ENCODE measurements around the gene VPS35.
A peak's percentile ranks its signal among the peaks of the same experiment; 100 is the strongest.

Gene VPS35

GRCh38 chr16:46658925-46659324 is 30.1 kb downstream of the VPS35 start:
- H3K4ac ChIP-seq (ENCODE audit: low read depth, low read length) = no peak overlapping the region
- no peak overlapping the region for H2AK5ac ChIP-seq (ENCODE audit: low read length)
- no peaks in the 10 kb centered on the region for H3K9me3 ChIP-seq (ENCODE audit: insufficient read depth, low read depth, low read length)
- H4K91ac ChIP-seq (ENCODE audit: low read depth, low read length) = no peak overlapping the region
- H3K27me3 ChIP-seq (ENCODE audit: insufficient read depth, low read length) = no peaks in the 10 kb centered on the region
- H3K14ac ChIP-seq (ENCODE audit: low read length) = no peak overlapping the region
- no peak overlapping the region for H2BK12ac ChIP-seq (ENCODE audit: low read length)
- H3K4me3 ChIP-seq (ENCODE audit: low read depth, low read length) = no peak overlapping the region
- peaks cover 17 to 30% of the 10 kb centered on the region in 2 experiments for H3K36me3 ChIP-seq (ENCODE audit: control insufficient read depth in 1 of 2, insufficient read depth in 2 of 2, low read length in 2 of 2)
- H3K9ac ChIP-seq (ENCODE audit: low read length) = no peak overlapping the region
- no peak overlapping the region for H3K27ac ChIP-seq (ENCODE audit: low read depth, low read length)
- H2AFZ ChIP-seq (ENCODE audit: insufficient read depth, low read length, poor library complexity) = no peak overlapping the region
- H2BK120ac ChIP-seq (ENCODE audit: insufficient read depth, low read length, poor library complexity) = no peak overlapping the region
- no peak overlapping the region for H2BK5ac ChIP-seq (ENCODE audit: low read depth, low read length, poor library complexity)
- no peak overlapping the region for H4K12ac ChIP-seq (ENCODE audit: low read depth, low read length)
- H3K4me1 ChIP-seq (ENCODE audit: control insufficient read depth in 1 of 2, insufficient read depth in 2 of 2, low read length in 2 of 2) = no peaks in the 10 kb centered on the region
- H3K18ac ChIP-seq (ENCODE audit: low read length) = no peak overlapping the region
- no peaks in the 10 kb centered on the region for H3K79me2 ChIP-seq (ENCODE audit: control insufficient read depth, insufficient read depth, low read length, poor library complexity)
- DNase-seq = peak in 1 of 2 donors; percentile 12
- H3K4me2 ChIP-seq (ENCODE audit: low read length) = no peak overlapping the region
- H3K23ac ChIP-seq (ENCODE audit: low read length) = no peak overlapping the region
- no peaks in the 10 kb centered on the region for H3K79me1 ChIP-seq (ENCODE audit: low read length)
- H4K8ac ChIP-seq (ENCODE audit: low read depth, low read length) = no peak overlapping the region
- no CpG with 5 or more reads among the region's 1 CpG for WGBS (ENCODE audit: extremely low coverage, insufficient coverage, insufficient read length)

- Histone ChIP-seq H2AK5ac (ENCODE audit: low read length) (no peak overlapping the region), H3K79me2 (ENCODE audit: control insufficient read depth, insufficient read depth, low read length, poor library complexity) (peaks cover 2% of the 10 kb centered on the region)
Measured at GRCh38 chr16:46651305-46651704, 37.7 kb downstream of the VPS35 start.

GRCh38 chr16:46650254-46650623 is 38.7 kb downstream of the VPS35 start:
- Histone ChIP-seq H3K4me1 (ENCODE audit: control insufficient read depth in 1 of 2, insufficient read depth in 2 of 2, low read length in 2 of 2) (peaks cover 20 to 28% of the 10 kb centered on the region in 2 experiments), H4K91ac (ENCODE audit: low read depth, low read length) (peak overlapping the region; percentile 93), H4K12ac (ENCODE audit: low read depth, low read length) (no peak overlapping the region), H2AFZ (ENCODE audit: insufficient read depth, low read length, poor library complexity) (no peak overlapping the region), H3K9ac (ENCODE audit: low read length) (no peak overlapping the region), H3K79me1 (ENCODE audit: low read length) (peaks cover 20% of the 10 kb centered on the region), H3K23ac (ENCODE audit: low read length) (no peak overlapping the region), H3K14ac (ENCODE audit: low read length) (no peak overlapping the region), H2BK5ac (ENCODE audit: low read depth, low read length, poor library complexity) (no peak overlapping the region), H3K27ac (ENCODE audit: low read depth, low read length) (peak overlapping the region; percentile 86), H3K27me3 (ENCODE audit: insufficient read depth, low read length) (no peaks in the 10 kb centered on the region), H3K18ac (ENCODE audit: low read length) (no peak overlapping the region), H2BK12ac (ENCODE audit: low read length) (no peak overlapping the region), H3K4me2 (ENCODE audit: low read length) (peak overlapping the region; percentile 33), H3K4me3 (ENCODE audit: low read depth, low read length) (no peak overlapping the region), H2BK120ac (ENCODE audit: insufficient read depth, low read length, poor library complexity) (no peak overlapping the region), H3K79me2 (ENCODE audit: control insufficient read depth, insufficient read depth, low read length, poor library complexity) (peaks cover 2% of the 10 kb centered on the region), H2AK5ac (ENCODE audit: low read length) (no peak overlapping the region), H3K36me3 (ENCODE audit: control insufficient read depth in 1 of 2, insufficient read depth in 2 of 2, low read length in 2 of 2) (peaks cover 0 to 2% of the 10 kb centered on the region in 2 experiments), H3K9me3 (ENCODE audit: insufficient read depth, low read depth, low read length) (no peaks in the 10 kb centered on the region), H4K8ac (ENCODE audit: low read depth, low read length) (no peak overlapping the region), H3K4ac (ENCODE audit: low read depth, low read length) (no peak overlapping the region)
- no CpG with 5 or more reads among the region's 5 CpGs for WGBS (ENCODE audit: extremely low coverage, insufficient coverage, insufficient read length)
- DNase-seq = peak; percentile 76 to 77

More at GRCh38 chr16:46651305-46651704, 37.7 kb downstream of the VPS35 start:
- Histone ChIP-seq H3K79me1 (ENCODE audit: low read length) (peaks cover 20% of the 10 kb centered on the region), H4K91ac (ENCODE audit: low read depth, low read length) (peak overlapping the region; percentile 89), H3K36me3 (ENCODE audit: control insufficient read depth in 1 of 2, insufficient read depth in 2 of 2, low read length in 2 of 2) (peaks cover 0 to 4% of the 10 kb centered on the region in 2 experiments), H3K27me3 (ENCODE audit: insufficient read depth, low read length) (no peaks in the 10 kb centered on the region), H3K4me3 (ENCODE audit: low read depth, low read length) (no peak overlapping the region), H3K9ac (ENCODE audit: low read length) (no peak overlapping the region), H3K4me1 (ENCODE audit: control insufficient read depth in 1 of 2, insufficient read depth in 2 of 2, low read length in 2 of 2) (peaks cover 20 to 28% of the 10 kb centered on the region in 2 experiments), H2BK5ac (ENCODE audit: low read depth, low read length, poor library complexity) (peak overlapping the region; percentile 70), H3K9me3 (ENCODE audit: insufficient read depth, low read depth, low read length) (no peaks in the 10 kb centered on the region), H3K4me2 (ENCODE audit: low read length) (no peak overlapping the region), H2AFZ (ENCODE audit: insufficient read depth, low read length, poor library complexity) (no peak overlapping the region), H4K8ac (ENCODE audit: low read depth, low read length) (no peak overlapping the region), H3K27ac (ENCODE audit: low read depth, low read length) (peak overlapping the region; percentile 86), H2BK120ac (ENCODE audit: insufficient read depth, low read length, poor library complexity) (peak overlapping the region; percentile 61), H3K14ac (ENCODE audit: low read length) (no peak overlapping the region), H3K4ac (ENCODE audit: low read depth, low read length) (no peak overlapping the region), H3K18ac (ENCODE audit: low read length) (no peak overlapping the region), H3K23ac (ENCODE audit: low read length) (no peak overlapping the region), H2BK12ac (ENCODE audit: low read length) (no peak overlapping the region), H4K12ac (ENCODE audit: low read depth, low read length) (no peak overlapping the region)
- no CpG with 5 or more reads among the region's 3 CpGs for WGBS (ENCODE audit: extremely low coverage, insufficient coverage, insufficient read length)
- DNase-seq = no peak

- no CpG with 5 or more reads among the region's 27 CpGs for WGBS (ENCODE audit: extremely low coverage, insufficient coverage, insufficient read length)
- Histone ChIP-seq H3K4me3 (ENCODE audit: low read depth, low read length) (no peak overlapping the region), H2AFZ (ENCODE audit: insufficient read depth, low read length, poor library complexity) (peak overlapping the region; percentile 3), H3K4me2 (ENCODE audit: low read length) (peak overlapping the region; percentile 29), H2BK120ac (ENCODE audit: insufficient read depth, low read length, poor library complexity) (peak overlapping the region; percentile 81), H4K8ac (ENCODE audit: low read depth, low read length) (peak overlapping the region; percentile 49), H3K9me3 (ENCODE audit: insufficient read depth, low read depth, low read length) (no peaks in the 10 kb centered on the region), H3K9ac (ENCODE audit: low read length) (no peak overlapping the region), H2BK12ac (ENCODE audit: low read length) (peak overlapping the region; percentile 89), H4K12ac (ENCODE audit: low read depth, low read length) (no peak overlapping the region), H3K27ac (ENCODE audit: low read depth, low read length) (peak overlapping the region; percentile 86), H3K4me1 (ENCODE audit: control insufficient read depth in 1 of 2, insufficient read depth in 2 of 2, low read length in 2 of 2) (peaks cover 20 to 28% of the 10 kb centered on the region in 2 experiments), H3K79me1 (ENCODE audit: low read length) (peaks cover 20% of the 10 kb centered on the region), H3K14ac (ENCODE audit: low read length) (peak overlapping the region; percentile 72), H4K91ac (ENCODE audit: low read depth, low read length) (peak overlapping the region; percentile 93), H3K4ac (ENCODE audit: low read depth, low read length) (peak overlapping the region; percentile 13), H3K36me3 (ENCODE audit: control insufficient read depth in 1 of 2, insufficient read depth in 2 of 2, low read length in 2 of 2) (peaks cover 0 to 2% of the 10 kb centered on the region in 2 experiments), H3K18ac (ENCODE audit: low read length) (peak overlapping the region; percentile 62), H2BK5ac (ENCODE audit: low read depth, low read length, poor library complexity) (peak overlapping the region; percentile 37), H3K79me2 (ENCODE audit: control insufficient read depth, insufficient read depth, low read length, poor library complexity) (peaks cover 2% of the 10 kb centered on the region), H2AK5ac (ENCODE audit: low read length) (peak overlapping the region; percentile 75), H3K23ac (ENCODE audit: low read length) (no peak overlapping the region), H3K27me3 (ENCODE audit: insufficient read depth, low read length) (no peaks in the 10 kb centered on the region)
- DNase-seq = peak; percentile 58 to 64
Measured at GRCh38 chr16:46649588-46650253, 39.3 kb downstream of the VPS35 start.
